Uterus (tissue), 4 donors: ENCODE data around the gene VRK3. TPM values are rescaled to one million over a fixed set of nuclear protein-coding genes. Genes with fewer than 3 reads are reported as not detected.

Experiments
- DNase-seq, 2 donors: peaks; one replicate each; pipeline ENCODE4 v3.0.0-alpha.2; 2019 to 2020
- H3K27ac ChIP-seq, 2 donors: fragments of 200-600 bp; sonication (generic); 1 replicate in 1 of 2; 2 replicates in 1 of 2; pipeline ENCODE4 v1.5.1; 2016 to 2018
- H3K27me3 ChIP-seq, 2 donors: fragments of 200-600 bp; sonication (generic); one replicate each; pipeline ENCODE4 v1.5.1; 2018 to 2019; ENCODE audit warnings: control low read depth in 1 of 2
- H3K36me3 ChIP-seq, 2 donors: fragments of 200-600 bp; sonication (generic); one replicate each; pipeline ENCODE4 v1.5.1; 2019; ENCODE audit warnings: control low read depth in 1 of 2
- H3K4me1 ChIP-seq, 2 donors: fragments of 200-600 bp; sonication (generic); one replicate each; pipeline ENCODE4 v1.5.1; 2018 to 2019; ENCODE audit warnings: control low read depth in 1 of 2
- H3K4me3 ChIP-seq, 2 donors: fragments of 200-600 bp; sonication (generic); 1 replicate in 1 of 2; 2 replicates in 1 of 2; pipeline ENCODE4 v1.5.1; 2018 to 2019; ENCODE audit warnings: mild to moderate bottlenecking in 1 of 2
- H3K9me3 ChIP-seq, 2 donors: fragments of 200-600 bp; sonication (generic); one replicate each; pipeline ENCODE4 v1.5.1; 2019; ENCODE audit warnings: control low read depth in 1 of 2
- CTCF ChIP-seq, 4 experiments: fragments of 200-600 bp in 2 of 4; fragments of 450-650 bp in 2 of 4; sonication (generic) in 2 of 4; IDR thresholded peaks; one replicate each; pipeline ENCODE4 v1.5.1; 2016 to 2019; ENCODE audit warnings: antibody characterized with exemption in 4 of 4, mild to moderate bottlenecking in 2 of 4, moderate library complexity in 1 of 4
- POLR2A ChIP-seq, 2 donors: fragments of 450-650 bp; IDR thresholded peaks; one replicate each; pipeline ENCODE4 v1.6.1; 2016; ENCODE audit warnings: antibody characterized with exemption in 2 of 2, mild to moderate bottlenecking in 1 of 2, moderate library complexity in 1 of 2
- intact Hi-C: fragments of 100-400 bp; cut with DNase I; formaldehyde crosslinking; loops from one replicate; pipeline ENCODE4 v1.15.1; 2023; ENCODE audit warnings: low total_unique reads
- total RNA-seq, 4 donors: library from RNA; depleted of rRNA in 3 of 4; stranded (reverse); fragments of >200 nt in 3 of 4; gene quantifications; one replicate each; pipeline versions ENCODE4 v1.1.0 to v1.2.4, GENCODE V29; 2014 to 2023
- donor health status: DM: yes; HTN: yes; CAD: no.

The VRK3 gene
- total RNA-seq, 4 donors from 2014 or later: 1.5 to 68.8 (median 37.1) TPM

GRCh38 chr19:49932041-49932451, 93.1 kb downstream of the VRK3 start:
- DNase-seq: no peak
- Histone ChIP-seq H3K36me3 (no peaks in the 10 kb centered on the region), H3K4me3 (no peak overlapping the region), H3K27me3 (no peaks in the 10 kb centered on the region), H3K4me1 (no peaks in the 10 kb centered on the region), H3K9me3 (no peaks in the 10 kb centered on the region), H3K27ac (no peak overlapping the region)
- no peak for TF ChIP-seq POLR2A (IDR thresholded peaks at IDR 0.05)
- TF ChIP-seq CTCF (IDR thresholded peaks at IDR 0.05): no peak
- intact Hi-C loops: loop anchor here (10.0 kb wide), 1 partner anchor 53 kb away; no protein-coding TSS in a partner anchor

DNA sequence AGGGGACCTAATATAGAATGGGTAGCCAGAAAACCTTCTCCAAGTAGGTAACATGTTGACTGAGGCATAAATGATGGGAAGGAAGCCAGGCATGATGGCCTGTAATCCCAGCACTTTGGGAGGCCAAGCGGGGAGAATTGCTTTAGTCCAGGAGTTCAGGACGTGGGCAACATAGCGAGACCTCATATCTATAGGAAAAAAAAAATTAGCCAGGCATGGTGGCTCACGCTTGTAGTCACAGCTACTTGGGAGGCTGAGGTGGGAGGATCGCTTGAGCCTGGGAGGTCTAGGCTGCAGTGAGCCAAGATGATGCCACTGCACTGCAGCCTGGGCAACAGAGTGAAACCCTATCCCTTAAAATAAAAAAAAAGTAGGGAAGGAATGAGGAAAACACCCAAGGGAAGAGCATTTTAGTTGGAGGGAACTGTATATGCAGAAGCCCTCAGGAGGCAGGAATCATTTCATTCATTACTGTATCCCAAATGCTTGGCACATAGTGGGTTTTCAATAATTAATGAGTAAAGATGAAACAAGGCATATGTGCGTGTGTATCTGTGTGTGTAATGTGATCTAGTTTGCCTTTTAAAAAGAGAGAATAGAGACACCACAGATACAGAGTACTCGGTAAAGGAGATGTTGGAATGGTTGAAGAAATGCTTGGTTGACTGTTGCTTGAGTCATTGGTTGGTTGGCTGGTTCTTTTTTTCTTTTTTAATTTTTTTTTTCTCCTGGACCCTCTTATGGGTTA, 93.7 kb downstream of the VRK3 start:
- Histone ChIP-seq H3K4me1 (no peaks in the 10 kb centered on the region), H3K27ac (no peak overlapping the region), H3K36me3 (no peaks in the 10 kb centered on the region), H3K4me3 (no peak overlapping the region), H3K9me3 (no peaks in the 10 kb centered on the region), H3K27me3 (no peaks in the 10 kb centered on the region)
- intact Hi-C loops: loop anchor here (10.0 kb wide), 1 partner anchor 53 kb away; no protein-coding TSS in a partner anchor
- no peak for DNase-seq
- TF ChIP-seq CTCF (IDR thresholded peaks at IDR 0.05) (no peak), POLR2A (IDR thresholded peaks at IDR 0.05) (no peak)

- DNase-seq: peak; percentile 50 to 57
- Histone ChIP-seq H3K9me3 (no peaks in the 10 kb centered on the region), H3K27me3 (no peaks in the 10 kb centered on the region), H3K4me1 (no peaks in the 10 kb centered on the region), H3K4me3 (no peak overlapping the region), H3K27ac (peak overlapping the region; percentile 90 to 92), H3K36me3 (no peaks in the 10 kb centered on the region)
- intact Hi-C loops: loop anchor here (10.0 kb wide), 1 partner anchor 54 kb away; no protein-coding TSS in a partner anchor
- no peak for TF ChIP-seq POLR2A (IDR thresholded peaks at IDR 0.05)
- no peak for TF ChIP-seq CTCF (IDR thresholded peaks at IDR 0.05)
Measured at GRCh38 chr19:49930483-49931011, 94.6 kb downstream of the VRK3 start.

- H3K4me1 ChIP-seq: no peaks in the 10 kb centered on the region
- peak overlapping the region; percentile 90 to 92 for H3K27ac ChIP-seq
- no peaks in the 10 kb centered on the region for H3K36me3 ChIP-seq
- peak; percentile 88 to 95 for DNase-seq
- TF ChIP-seq CTCF (IDR thresholded peaks at IDR 0.05) (peak in 1 of 4 experiments; percentile 39), POLR2A (IDR thresholded peaks at IDR 0.05) (peak in 1 of 2 donors; percentile 10)
- peak overlapping the region; percentile 86 to 94 for H3K4me3 ChIP-seq
- H3K9me3 ChIP-seq: no peaks in the 10 kb centered on the region
- H3K27me3 ChIP-seq: no peaks in the 10 kb centered on the region
- intact Hi-C loops: loop anchor here (10.0 kb wide), 1 partner anchor 55 kb away; no protein-coding TSS in a partner anchor
Measured at GRCh38 chr19:49929611-49930482, 95.3 kb downstream of the VRK3 start.
